ENCODE results near the gene RGP1.
A peak's percentile ranks its signal among the peaks of the same experiment; 100 is the strongest.

The RGP1 gene

DNA sequence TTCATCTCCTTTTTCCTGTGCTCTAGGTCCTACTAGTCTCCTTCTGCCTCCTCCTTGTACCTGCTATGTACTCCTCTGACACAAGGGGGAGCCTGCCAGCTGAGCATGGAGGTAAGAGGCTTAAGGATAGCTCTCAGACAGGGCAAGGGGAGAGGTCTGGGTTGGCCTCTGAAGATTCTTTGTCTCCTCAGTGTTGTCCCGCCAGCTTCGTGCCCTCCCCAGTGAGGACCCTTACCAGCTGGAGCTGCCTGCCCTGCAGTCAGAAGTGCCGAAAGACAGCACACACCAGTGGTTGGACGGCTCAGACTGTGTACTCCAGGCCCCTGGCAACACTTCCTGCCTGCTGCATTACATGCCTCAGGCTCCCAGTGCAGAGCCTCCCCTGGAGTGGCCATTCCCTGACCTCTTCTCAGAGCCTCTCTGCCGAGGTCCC is 12.9 kb upstream of the RGP1 start:
- TF ChIP-seq TOX (CRISPR knock-in tag; IDR thresholded peaks at IDR 0.05; ENCODE audit: borderline replicate concordance) (no peak), CREB5 (CRISPR knock-in tag; IDR thresholded peaks at IDR 0.05; ENCODE audit: low read depth) (no peak), POU6F1 (CRISPR knock-in tag; IDR thresholded peaks at IDR 0.05; ENCODE audit: borderline replicate concordance, low read depth) (no peak), TSHZ2 (CRISPR knock-in tag; IDR thresholded peaks at IDR 0.05) (no peak), ZC3H10 (CRISPR knock-in tag; IDR thresholded peaks at IDR 0.05) (no peak), ZNF8 (CRISPR knock-in tag; IDR thresholded peaks at IDR 0.05) (no peak), ZFP30 (CRISPR knock-in tag; IDR thresholded peaks at IDR 0.05) (no peak)

DNA sequence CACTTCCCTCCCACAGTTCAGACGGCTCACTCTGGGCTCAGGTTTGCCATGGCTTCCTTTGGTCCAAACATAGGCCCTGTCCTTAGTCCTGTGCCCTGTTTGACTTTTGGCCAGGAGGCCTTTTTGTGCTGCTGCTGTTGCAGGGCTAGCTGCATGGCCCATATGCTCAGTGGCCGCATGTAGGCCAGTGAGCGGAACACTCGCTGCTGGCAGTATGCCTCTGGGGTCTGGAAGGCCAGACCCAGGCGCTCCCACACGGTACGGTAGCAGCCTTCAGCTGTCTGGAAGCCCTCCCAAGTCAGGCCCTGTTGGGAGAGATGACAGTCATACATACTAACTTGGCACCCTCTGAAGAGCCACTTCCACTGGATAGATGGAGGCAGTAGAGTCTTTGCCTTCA is 11.9 kb upstream of the RGP1 start:
- TF ChIP-seq BACH2 (CRISPR knock-in tag; IDR thresholded peaks at IDR 0.05; ENCODE audit: borderline replicate concordance) (no peak), ESRRG (CRISPR knock-in tag; IDR thresholded peaks at IDR 0.05) (no peak), POU6F1 (CRISPR knock-in tag; IDR thresholded peaks at IDR 0.05; ENCODE audit: borderline replicate concordance, low read depth) (no peak), GLIS3 (CRISPR knock-in tag; IDR thresholded peaks at IDR 0.05) (no peak), ZFP30 (CRISPR knock-in tag; IDR thresholded peaks at IDR 0.05) (no peak), ARNTL (CRISPR knock-in tag; IDR thresholded peaks at IDR 0.05; ENCODE audit: borderline replicate concordance, low read depth) (no peak), OSR1 (CRISPR knock-in tag; IDR thresholded peaks at IDR 0.05) (no peak)
- no peak for ATAC-seq

More for the DNA sequence above, 12.9 kb upstream of the RGP1 start:
- ATAC-seq, result peak; percentile 40

DNA sequence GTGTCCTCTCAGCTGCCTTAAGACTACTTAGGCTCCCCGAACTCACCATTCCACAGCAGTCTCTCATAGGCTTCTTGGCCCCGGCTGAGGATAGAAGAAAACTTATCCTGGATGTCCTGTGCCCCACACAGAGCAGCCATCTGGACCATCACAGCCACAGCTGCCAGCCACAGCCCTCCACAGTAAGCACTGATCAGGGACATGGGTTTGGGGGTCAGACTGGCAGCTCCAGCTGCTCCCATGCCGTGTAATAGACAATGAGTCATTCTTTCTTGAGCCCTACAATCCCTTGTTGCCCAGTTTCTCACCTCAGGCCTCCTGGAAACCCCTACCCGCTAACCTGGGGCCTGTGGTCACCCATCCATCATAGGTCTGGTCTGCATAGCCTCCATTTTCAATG is 10.9 kb upstream of the RGP1 start:
- TF ChIP-seq ZFP30 (CRISPR knock-in tag; IDR thresholded peaks at IDR 0.05) (no peak), ESRRG (CRISPR knock-in tag; IDR thresholded peaks at IDR 0.05) (no peak), ZC3H10 (CRISPR knock-in tag; IDR thresholded peaks at IDR 0.05) (no peak), GLIS3 (CRISPR knock-in tag; IDR thresholded peaks at IDR 0.05) (no peak), BACH2 (CRISPR knock-in tag; IDR thresholded peaks at IDR 0.05; ENCODE audit: borderline replicate concordance) (no peak), PATZ1 (CRISPR knock-in tag; IDR thresholded peaks at IDR 0.05; ENCODE audit: borderline replicate concordance) (no peak), CSDC2 (CRISPR knock-in tag; IDR thresholded peaks at IDR 0.05) (no peak), ZNF565 (CRISPR knock-in tag; conservative IDR thresholded peaks at IDR 0.05; ENCODE audit: low read depth) (no peak), ISL1 (CRISPR knock-in tag; IDR thresholded peaks at IDR 0.05) (no peak), ZNF8 (CRISPR knock-in tag; IDR thresholded peaks at IDR 0.05) (no peak), TSHZ2 (CRISPR knock-in tag; IDR thresholded peaks at IDR 0.05) (no peak), ZNF70 (CRISPR knock-in tag; IDR thresholded peaks at IDR 0.05) (no peak)
- ATAC-seq, result no peak
